NCI-H2171 treated with DMSO at 0.1 percent for 48 hours (cell line): Measurements from ENCODE around the gene EBF4.
A peak's percentile ranks its signal among the peaks of the same experiment; 100 is the strongest.
"Not testable (repeated sequence)": the region's sequence is repeated elsewhere in the genome, so short reads cannot be mapped to it uniquely, and the experiment has no call there.

Source experiments
- DNase-seq: peaks from one replicate; lab custom pipeline; 2025; lab: John Stamatoyannopoulos, UW

The EBF4 gene

DNA sequence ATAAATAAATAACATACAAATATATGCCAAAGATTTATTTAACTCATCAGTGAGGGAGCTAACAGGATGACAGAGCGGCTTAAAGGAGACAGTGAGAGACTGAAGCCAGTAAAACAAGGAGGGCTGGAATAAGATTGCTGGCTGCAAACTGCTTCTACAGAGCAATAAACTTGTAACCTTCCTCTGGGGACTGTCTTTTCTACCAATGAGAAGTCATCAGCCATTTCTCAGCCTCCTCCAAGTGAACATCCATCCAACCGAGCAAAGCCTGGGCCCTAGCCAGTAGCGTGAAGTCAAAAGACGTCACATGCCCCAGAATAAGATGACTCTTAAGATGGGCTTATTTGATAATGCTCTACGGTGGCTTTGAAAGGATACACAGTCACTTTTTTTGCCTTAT, 65.4 kb downstream of the EBF4 start:
- DNase-seq = no peak

DNA sequence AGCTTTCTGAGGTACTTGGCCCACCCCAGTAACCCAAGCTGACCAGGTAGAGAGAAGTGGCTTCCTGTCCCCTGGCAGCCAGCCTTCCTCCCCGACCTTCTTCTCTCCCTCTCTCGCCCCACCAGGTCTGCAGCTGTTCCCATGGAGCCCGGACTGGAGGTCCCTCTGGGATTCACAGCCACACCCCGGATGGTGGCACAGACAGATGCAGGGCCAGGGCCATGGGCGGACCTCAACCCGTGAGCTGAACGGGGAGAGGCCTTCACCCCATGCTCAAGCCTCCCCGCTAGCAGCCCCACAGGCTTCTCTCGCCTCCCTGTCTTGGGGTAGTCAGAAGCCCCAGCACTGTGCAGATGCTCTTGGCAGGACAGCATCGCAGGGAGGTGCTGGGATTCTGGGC, 66.6 kb downstream of the EBF4 start:
- no peak for DNase-seq

DNA sequence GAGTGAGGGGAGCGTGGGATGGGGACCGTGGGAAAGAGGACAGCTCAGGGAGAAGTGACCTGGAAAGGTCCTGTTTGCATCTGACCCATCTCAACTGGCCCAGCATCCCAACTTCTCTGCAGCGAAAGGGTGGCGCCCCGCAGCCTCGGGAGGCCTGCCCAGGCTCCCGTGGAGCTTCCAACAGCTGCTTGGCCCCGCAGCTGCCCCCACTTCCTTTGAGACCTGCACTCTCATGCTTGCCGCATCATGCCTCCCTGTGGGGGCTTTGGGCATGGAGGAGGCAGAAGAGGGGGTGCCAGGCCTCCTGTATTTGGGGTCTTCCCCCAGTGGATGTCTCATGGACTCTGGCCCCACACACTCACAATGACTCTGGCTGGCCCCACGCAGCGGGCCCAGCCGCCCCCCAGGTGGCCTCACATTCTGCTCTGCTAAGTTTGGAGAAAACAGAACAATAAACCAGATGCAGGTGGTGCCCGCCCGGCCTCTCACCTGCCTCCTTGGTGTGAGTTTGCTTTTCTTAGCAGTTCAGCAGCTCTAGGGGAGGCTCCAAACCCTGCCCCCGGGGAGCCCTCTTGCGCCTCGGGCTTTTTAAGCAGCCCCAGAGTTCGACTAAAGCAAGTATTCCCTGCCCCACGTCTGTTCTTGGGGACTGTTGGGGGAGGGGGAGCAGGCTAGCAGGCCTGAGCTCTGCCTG, 67.2 kb downstream of the EBF4 start:
- no peak for DNase-seq

DNA sequence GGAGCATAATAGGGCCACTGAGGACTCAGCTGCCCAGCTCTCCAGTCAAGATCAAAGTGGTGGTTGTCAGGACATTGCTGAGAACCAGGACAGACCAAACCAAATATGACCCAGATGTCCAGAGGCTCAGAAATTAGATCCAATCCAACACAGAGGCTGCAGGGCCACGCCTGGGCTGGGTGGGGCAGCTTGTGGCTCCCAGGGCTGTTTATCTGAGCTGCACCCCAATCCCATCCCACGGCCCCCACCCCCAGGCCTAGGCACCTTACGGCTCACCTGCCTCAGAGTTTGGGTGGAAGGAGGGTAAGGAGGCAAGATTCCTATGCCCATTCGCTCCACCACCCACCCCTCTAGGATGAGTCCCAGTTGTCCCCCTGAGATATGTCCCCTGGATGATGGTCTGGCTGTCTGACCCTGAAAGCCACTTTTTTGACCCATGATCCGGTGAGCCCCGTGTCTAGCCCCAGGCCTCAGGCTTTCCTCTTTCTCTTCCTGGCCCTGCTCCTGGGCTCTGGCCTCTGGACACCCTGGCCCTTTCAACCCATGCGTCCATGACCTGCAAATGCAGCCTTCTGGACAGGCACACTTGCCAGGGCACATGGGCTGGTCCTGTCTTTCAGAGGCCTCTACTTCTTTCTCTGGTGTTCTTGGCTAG, 67.8 kb downstream of the EBF4 start:
- no peak for DNase-seq

- no peak for DNase-seq
These were observed 68.3 kb downstream of the EBF4 start for GRCh38 chr20:2760952-2761305.

DNA sequence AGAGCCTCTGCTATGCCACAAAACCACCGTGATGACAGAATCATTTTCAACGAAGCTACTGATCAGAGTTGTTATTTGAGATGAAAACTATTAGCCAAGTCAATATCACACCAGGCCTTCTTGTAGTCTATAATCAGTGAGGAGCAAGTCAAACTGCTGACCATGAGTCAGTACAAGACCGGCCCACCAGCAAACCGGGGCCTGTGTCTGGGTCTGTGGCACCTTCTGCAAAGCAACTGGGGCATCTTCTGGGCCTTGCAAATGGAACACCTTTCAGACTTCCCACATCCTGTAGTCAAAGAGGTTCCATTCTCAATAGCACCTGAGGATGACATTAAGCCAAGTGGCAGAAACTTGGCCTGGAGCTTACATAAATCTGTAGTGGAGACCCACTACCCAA, 69.3 kb downstream of the EBF4 start:
- no peak for DNase-seq

DNA sequence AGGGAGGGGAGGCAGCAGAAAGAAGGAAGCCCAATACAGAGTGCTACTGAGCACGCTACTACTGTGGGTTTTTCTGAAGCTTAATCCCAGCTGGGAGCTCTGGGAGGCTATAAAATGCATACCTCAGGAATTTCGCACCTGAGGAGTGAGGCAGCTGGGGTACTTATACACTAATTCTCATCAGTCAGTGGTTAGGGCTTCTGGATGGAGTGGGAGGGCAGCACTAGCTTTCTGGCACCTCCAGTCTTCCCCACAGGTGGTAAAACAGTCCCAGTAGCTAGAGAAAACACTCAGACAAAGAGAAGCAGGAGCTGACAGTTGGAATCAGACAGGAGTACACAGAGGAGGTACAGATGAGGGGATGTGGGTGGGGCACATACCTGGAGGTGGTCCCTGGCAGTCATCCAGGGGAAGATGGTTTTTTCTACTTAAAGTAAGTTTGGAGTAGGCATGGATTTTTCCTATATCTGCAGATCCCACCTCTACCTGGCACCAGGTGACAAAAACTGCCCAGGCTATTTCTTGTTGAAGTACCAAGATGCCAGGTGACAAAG, 70.1 kb downstream of the EBF4 start:
- peak; percentile 65 for DNase-seq

- no peak for DNase-seq
These were observed 70.6 kb downstream of the EBF4 start for GRCh38 chr20:2763186-2763585.

- DNase-seq = no peak
These were observed 75.4 kb downstream of the EBF4 start for GRCh38 chr20:2767768-2768631.

- DNase-seq = no peak
These were observed 76.0 kb downstream of the EBF4 start for GRCh38 chr20:2768632-2769015.

- not testable (repeated sequence) for DNase-seq
These were observed 77.5 kb downstream of the EBF4 start for GRCh38 chr20:2770091-2770490.

- no peak for DNase-seq
These were observed 79.1 kb downstream of the EBF4 start for GRCh38 chr20:2771631-2772080.

DNA sequence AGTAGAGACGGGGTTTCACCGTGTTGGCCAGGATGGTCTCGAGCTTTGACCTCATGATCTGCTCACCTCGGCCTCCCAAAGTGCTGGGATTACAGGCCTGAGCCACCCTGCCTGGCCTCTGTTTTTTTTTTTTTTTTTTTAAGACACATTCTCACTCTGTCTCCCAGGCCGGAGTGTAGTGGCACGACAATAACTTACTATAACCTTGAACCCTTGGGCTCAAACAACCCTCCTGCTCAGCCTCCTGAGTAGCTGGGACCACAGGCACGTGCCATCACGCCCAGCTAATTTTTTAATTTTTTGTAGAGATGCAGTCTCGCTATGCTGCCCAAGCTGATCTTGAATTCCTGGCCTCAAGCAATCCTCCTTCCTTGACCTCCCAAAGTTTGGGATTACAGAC, 81.2 kb downstream of the EBF4 start:
- DNase-seq = no peak

DNA sequence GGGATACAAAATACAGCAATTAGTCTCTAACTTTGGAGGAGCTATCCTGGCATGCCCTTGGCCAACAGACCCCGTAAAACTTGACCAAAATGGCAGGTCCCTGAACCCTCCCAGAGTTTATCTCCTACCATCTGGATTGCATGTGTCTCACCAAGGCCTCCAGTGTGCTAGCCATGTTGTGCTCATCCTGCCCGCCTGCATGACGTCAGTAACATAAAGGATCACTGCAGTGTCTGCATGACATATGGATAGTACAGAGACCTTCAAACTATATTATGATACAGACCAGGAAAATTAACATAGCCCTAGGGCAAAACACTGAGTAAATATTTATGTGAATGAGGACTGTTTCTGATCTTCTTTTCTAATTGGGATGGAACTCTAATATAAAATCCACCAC, 82.6 kb downstream of the EBF4 start:
- no peak for DNase-seq

DNA sequence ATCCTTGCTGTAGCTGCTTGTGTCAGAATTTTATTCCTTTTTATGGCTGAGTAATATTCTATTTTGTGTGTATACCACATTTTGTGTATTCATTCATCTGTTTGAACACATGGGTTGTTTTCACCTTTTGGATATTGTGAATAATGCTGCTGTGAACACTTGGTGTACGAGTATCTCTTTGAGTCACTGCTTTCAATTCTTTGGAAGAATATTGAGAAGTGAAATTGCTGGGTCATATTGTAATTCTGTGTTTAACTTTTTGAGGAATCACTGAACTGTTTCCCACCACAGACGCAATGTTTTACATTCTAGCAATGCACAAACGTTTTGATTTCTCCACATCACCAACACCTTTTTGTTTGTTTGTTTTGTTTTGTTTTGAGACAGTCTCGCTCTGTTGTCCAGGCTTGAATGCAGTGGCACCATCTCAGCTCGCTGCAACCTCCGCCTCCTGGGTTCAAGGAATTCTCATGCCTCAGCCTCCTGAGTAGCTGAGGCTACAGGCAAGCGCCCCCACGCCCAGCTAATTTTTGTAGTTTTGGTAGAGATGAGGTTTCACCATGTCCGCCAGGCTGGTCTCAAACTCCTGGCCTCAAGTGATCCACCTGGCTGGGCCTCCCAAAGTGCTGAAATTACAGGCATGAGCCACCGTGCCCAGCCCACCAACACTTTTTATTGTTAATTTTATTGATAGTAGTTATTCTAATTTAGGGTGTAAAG, 86.2 kb downstream of the EBF4 start:
- DNase-seq = no peak

GRCh38 chr20:2780948-2781347, 88.4 kb downstream of the EBF4 start:
- DNase-seq = no peak

- no peak for DNase-seq
These were observed 91.5 kb downstream of the EBF4 start for GRCh38 chr20:2783908-2784566.

DNA sequence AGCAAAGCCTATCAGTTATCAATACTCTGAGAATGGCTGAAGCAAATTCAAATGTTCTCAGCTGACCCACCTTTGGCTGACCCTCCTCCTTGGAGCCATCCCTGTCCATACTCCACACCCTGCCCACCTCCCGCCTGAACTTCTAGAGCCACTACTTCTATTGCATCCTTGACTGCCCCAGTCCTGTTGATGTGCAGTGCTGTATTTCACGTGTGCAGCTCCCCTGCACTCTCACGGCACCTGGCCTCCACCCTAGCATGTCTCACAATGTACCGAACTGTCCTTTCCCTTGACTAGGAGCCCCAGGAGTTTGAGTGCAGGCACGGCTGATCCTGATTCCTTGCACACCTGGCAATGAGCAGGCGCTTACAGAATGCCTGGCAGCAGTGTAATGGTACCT, 100.9 kb downstream of the EBF4 start:
- no peak for DNase-seq

DNA sequence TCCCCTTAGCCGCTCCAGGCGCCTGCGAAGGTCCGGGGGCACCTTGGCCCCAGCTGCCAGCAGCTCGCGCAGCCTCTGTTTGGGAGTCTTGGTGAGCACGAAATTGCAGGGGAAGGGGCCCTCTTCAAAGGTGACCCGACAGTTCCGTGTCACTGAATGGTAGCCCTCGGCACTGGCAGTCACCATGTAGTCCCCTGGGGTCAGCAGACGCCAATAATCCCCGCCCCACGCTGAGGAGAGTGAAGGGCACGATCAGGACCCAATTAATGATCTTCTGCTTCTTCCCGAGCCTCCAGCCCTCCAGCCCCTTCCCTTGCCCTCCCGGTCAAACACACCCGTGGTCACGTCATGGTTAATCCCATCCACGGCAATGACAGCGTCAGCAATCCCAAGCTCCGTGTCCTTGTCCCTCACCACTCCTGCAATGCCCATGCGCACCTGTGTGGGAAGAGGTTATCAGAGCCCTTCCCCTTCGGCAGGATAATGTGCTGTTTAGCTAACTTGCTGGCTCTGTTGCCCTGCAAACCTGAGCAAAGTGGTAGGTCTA, 101.7 kb downstream of the EBF4 start:
- DNase-seq = no peak

- DNase-seq = no peak
These were observed 102.4 kb downstream of the EBF4 start for GRCh38 chr20:2794866-2795447.

GRCh38 chr20:2795451-2795850, 102.9 kb downstream of the EBF4 start:
- DNase-seq = no peak
